Vagina (tissue), 2 donors: ENCODE measurements around the gene STIL.

Experiments used
- POLR2A ChIP-seq, 2 donors: fragments of 450-650 bp; IDR thresholded peaks; one replicate each; pipeline ENCODE4 v1.6.1; 2017; ENCODE audit warnings: antibody characterized with exemption in 2 of 2, mild to moderate bottlenecking in 2 of 2, moderate library complexity in 2 of 2
- POLR2AphosphoS5 ChIP-seq, 2 donors: sonication (generic); formaldehyde crosslinking; IDR thresholded peaks; one replicate each; pipeline ENCODE4 v1.9.0; 2017; ENCODE audit warnings: antibody characterized with exemption in 2 of 2, mild to moderate bottlenecking in 2 of 2, low read depth in 1 of 2; ENCODE audit not compliant: insufficient read depth in 1 of 2
- TF ChIP-seq, protein P1 (sequence below), 3 experiments: fragments of 450-650 bp in 2 of 3; fragments of 200-600 bp in 1 of 3; sonication (generic) in 1 of 3; IDR thresholded peaks; one replicate each; pipeline ENCODE4 v1.5.1; 2017 to 2019; ENCODE audit warnings: antibody characterized with exemption in 3 of 3, mild to moderate bottlenecking in 2 of 3, moderate library complexity in 2 of 3

DNA sequence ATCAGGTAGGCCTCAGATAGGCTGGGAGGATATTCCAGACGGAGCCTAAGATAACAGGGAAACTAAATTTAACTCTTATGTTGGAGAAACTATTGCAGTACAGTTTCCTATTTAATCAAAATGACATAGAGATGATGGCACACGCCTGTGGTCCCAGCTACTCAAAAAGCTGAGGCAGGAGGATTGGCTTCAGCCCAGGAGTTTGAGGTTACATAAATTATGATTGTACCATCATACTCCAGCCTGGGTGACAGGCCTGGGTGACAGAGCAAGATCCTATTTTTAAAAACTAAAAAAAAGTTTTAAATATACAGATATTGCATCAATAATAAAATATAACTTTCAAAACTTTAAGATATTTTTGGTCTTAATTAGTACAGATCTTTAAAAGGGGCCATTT, 56.7 kb downstream of the STIL start:
- TF ChIP-seq POLR2AphosphoS5 (IDR thresholded peaks at IDR 0.05; ENCODE audit: insufficient read depth in 1 of 2, low read depth in 1 of 2) (no peak), POLR2A (IDR thresholded peaks at IDR 0.05) (no peak)
- TF ChIP-seq, protein P1, sequence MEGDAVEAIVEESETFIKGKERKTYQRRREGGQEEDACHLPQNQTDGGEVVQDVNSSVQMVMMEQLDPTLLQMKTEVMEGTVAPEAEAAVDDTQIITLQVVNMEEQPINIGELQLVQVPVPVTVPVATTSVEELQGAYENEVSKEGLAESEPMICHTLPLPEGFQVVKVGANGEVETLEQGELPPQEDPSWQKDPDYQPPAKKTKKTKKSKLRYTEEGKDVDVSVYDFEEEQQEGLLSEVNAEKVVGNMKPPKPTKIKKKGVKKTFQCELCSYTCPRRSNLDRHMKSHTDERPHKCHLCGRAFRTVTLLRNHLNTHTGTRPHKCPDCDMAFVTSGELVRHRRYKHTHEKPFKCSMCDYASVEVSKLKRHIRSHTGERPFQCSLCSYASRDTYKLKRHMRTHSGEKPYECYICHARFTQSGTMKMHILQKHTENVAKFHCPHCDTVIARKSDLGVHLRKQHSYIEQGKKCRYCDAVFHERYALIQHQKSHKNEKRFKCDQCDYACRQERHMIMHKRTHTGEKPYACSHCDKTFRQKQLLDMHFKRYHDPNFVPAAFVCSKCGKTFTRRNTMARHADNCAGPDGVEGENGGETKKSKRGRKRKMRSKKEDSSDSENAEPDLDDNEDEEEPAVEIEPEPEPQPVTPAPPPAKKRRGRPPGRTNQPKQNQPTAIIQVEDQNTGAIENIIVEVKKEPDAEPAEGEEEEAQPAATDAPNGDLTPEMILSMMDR (IDR thresholded peaks at IDR 0.05): no peak
